T1000 (cell line): ENCODE results near the gene CLTB.
"Not testable (repeated sequence)": the region's sequence is repeated elsewhere in the genome, so short reads cannot be mapped to it uniquely, and the experiment has no call there.

Experiments
- DNase-seq: peaks from one replicate; lab custom pipeline; 2025; ENCODE audit warnings: mixed read lengths; lab: John Stamatoyannopoulos, UW

The CLTB gene, protein sequence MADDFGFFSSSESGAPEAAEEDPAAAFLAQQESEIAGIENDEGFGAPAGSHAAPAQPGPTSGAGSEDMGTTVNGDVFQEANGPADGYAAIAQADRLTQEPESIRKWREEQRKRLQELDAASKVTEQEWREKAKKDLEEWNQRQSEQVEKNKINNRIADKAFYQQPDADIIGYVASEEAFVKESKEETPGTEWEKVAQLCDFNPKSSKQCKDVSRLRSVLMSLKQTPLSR

DNA sequence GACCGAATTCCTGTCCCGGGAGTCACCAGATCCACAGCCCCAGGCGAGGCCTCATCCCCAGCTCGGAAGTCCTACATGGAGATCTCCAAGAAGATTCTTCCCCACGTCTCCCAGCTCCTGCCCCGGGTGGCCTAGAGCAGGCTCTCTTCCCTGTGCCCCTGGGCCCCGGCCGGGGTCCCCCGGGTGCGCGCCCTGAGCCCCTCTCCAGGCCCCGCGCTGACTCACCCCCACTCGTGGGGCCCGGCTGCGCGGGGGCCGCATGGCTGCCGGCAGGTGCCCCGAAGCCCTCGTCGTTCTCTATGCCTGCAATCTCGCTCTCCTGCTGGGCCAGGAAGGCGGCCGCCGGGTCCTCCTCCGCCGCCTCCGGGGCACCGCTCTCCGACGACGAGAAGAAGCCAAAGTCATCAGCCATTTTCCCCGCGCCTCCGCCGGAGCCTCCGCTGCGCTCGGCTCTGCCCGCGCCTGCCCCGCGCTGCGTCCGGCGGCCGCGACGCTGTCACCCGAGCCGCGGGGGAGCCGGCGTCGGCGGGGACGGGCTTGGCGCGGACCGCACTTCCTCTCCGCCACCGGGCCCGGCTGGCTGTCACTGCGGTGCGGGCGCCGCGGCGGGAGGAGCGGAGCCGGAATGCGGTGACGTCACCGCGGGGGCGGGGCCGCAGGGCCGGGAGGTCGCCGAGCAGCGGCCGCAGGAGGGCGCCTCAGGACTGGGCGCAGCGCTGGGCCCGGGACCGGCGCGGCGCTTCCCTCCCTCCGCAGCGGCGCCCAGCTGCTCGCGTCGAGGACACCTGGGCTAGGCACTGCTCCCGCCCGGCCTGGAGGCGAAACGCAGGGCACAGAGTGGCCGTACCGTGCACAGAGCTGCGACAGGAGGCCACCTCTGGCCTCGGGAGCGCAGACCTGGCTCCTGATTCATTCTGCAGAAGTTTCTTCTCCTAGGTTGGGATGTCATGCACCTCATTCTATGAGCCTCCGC lies at the start of gene CLTB:
CLTB (minus strand) TSS at position 588 of the 973 bp plus-strand sequence; CDS start at position 412, 176 bp downstream.
- DNase-seq = peak; percentile 75

DNA sequence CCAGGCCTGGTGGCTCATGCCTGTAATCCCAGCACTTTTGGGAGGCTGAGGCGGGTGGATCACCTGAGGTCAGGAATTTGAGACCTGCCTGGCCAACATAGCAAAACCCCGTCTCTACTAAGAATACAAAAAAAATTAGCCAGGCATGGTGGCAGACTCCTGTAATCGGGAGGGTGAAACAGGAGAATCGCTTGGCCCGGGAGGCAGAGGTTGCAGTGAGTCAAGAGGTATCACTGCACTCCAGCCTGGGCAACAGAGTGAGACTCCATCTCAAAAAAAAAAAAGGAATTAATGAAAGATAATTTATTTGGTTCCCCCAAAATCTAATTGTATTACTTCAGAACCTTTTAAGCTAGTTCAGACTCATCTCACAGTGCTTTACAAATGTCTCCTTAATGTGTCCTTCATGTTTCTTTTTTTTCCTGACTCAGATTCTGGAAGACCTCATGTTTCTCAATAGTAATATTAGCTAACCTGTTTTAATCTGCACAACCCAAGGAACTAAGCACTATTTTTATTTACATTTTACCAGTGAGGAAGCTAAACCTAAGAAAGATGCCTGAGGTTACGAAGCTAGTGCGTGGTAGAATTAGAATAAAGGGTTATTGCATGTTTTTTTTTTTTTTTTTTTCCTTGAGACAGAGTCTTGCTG lies 46.9 kb upstream of the CLTB start:
- DNase-seq = no peak

DNA sequence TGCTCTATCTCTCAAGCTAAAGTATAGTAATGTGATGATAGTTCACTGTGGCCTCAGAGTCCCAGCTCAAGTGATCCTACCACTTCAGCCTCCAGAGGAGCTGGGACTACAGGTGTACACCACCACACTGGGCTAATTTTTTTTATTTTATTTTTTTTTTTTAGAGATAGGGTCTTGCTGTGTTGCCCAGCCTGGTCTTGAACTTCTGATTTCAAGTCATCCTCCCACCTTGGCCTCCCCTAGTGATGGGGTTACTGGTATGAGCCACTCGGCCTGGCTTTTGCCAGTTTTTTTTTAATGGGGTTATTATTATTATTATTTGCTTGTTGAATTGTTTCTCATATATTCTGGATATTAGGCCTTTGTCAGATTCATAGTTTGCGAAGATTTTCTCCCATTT lies 45.0 kb upstream of the CLTB start:
- no peak for DNase-seq

DNA sequence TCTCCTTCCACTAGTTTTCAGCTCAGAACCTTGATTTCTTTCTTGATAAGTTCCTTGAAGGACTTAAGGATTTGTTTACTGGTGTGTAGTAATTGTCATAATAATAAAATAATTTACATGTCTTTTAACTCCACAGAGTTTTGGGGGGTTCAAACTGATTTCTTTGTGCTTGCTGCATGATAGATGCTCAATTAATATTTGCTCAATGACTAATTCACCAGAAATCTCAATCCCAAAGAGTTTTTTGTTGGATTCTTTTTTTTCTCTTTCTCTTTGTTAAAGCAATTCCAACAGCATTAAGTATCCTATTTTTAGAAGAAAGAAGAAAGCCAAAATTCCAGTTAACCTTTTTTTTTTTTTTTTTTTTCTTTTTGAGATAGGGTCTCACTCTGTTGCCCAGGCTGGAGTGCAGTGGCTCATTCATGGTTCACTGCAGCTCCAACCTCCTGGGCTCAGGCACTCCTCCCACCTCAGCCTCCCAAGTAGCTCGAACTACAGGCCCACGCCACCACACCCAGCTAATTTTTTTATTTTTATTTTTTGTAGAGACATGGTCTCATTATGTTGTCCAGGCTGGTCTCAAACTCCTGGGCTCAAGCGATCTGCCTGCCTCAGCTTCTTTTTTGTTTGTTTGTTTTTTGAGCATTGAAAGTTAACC lies 42.7 kb upstream of the CLTB start:
- DNase-seq = no peak

DNA sequence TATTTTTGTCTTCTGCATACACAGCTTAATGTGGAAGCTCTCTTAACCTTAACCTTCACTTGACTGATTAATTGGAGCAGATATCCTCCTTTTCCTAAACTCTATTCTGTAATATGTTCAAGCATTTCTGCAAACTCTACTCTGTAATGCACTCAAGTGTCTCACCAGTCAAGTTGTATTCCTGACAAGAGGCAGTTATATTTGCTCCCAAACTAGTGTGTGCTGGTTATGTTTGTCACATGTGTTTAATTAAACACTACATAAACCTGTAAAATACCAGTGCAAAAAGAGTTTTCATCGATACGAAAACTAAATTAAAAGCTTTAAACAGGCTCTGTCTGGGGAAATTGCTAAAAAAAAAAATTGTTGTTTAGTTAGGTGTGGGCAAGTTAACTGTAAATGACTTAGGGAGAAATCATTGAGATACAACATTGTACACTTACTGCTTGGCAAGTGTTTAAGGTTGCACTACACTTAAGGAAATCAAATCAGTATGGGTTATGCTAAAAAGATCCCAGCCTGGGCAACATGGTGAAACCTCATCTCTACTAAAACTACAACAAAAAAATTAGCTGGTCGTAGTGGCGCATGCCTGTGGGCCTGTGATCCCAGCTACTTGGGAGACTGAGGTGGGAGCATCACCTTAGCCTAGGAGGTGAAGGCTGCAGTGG lies 38.5 kb upstream of the CLTB start:
- no peak for DNase-seq

DNA sequence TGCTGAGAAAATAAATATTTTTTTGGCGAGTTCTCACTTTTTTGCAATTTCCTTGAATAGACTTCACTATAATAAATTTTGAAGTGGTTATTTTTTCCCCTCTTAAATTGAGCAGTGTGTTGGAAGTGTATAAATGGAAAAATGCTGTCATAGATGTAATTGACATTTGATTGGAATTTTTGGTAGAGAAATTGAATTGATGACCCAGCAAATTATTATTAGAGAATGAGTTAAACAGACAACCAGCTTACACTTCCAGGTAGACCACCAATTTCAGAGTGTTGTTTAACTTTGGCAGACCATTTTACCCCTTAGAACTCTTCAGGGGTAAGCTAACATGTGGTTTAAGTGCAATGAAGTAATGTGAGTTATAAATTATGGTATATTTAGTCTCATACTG lies 33.7 kb upstream of the CLTB start:
- DNase-seq = no peak

DNA sequence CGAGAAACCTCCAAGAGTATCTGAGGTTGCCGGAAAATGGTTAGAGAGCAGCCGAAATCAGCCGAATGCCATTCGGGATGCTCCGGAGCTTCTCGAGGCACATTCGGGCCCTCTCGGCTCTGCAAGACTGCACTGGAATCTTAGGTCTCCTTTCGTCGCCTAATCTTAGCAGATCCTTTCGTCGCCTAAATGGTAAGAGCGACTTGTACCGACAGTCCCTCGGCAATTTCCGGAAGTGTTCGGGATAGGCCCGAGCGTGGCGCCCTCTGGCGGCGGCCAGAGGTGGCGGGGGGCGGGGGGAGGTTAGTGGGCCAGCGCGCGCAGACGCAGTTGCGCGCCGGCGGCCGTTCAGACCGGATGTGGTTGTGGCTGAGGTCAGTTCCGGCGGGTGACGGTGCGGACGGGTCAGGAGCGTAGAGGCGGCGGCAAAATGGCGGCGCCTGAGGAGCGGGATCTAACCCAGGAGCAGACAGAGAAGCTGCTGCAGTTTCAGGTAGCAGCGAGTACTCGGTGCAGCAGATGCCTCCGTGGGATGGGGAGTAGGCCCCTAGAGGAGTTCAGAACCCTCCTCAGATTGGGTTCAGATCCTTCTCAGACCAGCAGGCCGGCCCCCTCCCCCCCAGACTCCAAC lies 31.8 kb upstream of the CLTB start, which contains the start of gene FAF2:
FAF2 (plus strand) TSS at position 408 of the 631 bp plus-strand sequence; CDS start at position 431, 23 bp downstream.
- peak; percentile 97 for DNase-seq

DNA sequence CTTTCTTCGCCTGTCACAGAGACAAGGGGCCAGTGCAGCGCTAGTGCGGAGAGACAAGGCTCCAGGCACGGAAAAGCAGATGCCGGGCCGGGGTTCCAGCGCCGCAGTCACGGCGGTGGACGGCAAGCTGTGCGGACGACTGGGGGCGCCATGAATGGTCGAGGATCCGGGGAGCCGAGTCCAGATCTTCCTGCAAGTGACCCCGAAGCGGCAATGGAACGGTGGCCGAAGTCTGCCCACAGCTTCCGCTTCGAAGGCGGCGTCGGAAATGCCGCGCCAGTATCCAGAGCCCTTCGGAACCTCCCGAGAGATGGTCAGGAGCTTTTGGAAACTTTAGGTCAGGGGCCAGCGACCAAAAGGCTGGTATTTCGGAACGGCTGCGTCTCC lies 31.2 kb upstream of the CLTB start:
- no peak for DNase-seq

DNA sequence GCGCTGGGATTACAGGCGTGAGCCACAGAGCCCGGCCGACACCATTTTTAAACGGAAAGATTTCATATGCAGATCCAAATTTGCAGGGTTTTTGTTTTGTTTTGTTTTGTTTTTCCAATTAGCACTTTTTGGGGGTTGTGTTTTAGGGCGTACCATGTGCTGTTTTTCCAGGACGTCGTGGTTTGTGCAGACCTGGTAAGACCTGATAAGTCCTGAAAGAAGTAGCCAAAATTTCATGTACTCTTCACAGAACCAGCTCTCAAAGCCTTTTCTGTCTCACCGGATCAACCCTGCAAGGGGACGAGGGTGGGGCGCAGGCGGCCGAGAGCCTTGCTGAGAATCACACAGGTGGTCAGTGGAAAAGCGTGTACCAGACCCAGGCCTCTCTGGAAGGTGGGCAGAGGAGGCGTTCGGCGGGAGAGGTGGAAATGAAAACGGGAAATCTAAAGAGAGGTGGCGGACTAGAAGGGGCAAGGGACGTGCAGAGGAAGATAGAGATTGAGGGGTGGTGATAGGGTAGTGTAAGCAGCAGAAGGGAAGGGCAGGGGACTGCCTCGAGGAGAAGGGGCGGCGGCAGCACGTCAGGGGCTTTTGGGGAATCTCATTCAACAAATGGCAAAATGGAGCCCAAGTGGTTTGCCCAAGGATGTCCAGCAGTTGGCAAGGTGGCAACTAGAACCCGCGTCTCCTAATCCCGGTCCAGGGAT lies 30.7 kb upstream of the CLTB start:
- DNase-seq = no peak

DNA sequence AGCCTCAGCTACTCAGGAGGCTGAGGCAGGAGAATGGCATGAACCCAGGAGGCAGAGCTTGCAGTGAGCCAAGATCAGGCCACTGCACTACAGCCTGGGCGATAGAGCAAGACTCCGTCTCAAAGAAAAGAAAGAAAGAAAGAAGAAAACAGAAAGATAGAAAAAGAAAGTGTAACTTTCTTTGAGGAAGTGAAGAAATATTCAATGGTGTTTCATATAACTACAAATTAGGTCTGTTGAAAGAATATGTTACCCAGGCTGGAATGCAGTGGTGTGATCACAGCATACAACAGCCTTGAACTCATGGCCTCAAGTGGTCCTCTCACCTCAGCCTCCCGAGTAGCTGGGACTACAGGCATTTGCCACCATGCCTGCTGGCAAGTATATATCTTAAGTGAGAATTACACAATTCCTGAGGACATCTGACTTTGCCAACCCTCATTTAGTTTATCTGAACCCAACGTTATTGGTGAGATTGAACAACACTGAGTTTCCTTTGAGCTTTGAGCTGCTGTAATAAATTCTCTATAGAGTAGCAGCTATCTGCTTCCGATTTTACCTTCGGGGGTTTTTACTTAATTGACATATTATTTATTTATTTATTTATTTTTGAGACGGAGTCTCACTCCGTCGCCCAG lies 29.8 kb upstream of the CLTB start:
- no peak for DNase-seq

DNA sequence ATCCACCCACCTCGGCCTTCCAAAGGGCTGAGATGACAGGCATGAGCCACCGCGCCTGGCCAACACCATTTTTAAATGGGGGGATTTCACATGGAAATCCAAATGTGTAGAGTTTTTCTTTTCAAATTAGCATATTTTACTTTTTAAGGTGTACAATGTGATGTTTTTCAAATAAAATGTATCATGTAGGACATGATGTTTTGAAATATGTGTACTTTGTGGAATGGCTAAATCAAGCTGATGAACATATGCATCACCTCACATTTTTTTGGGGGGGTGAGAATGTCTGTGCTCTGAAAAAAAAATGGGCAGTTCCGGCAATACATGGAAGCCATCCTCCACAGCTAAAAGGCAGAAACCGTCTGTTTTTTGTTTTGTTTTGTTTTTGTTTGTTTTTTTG lies 28.4 kb upstream of the CLTB start:
- DNase-seq = no peak

DNA sequence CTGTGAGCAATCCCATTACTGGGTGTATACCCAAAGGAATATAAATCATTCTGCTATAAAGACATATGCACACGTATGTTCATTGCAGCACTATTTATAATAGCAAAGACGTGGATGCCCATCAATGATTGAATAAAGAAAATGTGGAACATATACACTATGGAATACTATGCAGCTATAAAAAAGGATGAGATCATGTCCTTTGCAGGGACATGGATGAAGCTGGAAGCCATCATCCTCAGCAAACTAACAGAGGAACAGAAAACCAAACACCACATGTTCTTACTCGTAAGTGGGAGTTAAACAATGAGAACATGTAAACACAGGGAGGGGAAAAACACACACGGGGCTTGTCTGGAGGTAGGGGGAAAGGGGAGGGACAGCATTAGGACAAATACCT lies 26.6 kb upstream of the CLTB start:
- not testable (repeated sequence) for DNase-seq

DNA sequence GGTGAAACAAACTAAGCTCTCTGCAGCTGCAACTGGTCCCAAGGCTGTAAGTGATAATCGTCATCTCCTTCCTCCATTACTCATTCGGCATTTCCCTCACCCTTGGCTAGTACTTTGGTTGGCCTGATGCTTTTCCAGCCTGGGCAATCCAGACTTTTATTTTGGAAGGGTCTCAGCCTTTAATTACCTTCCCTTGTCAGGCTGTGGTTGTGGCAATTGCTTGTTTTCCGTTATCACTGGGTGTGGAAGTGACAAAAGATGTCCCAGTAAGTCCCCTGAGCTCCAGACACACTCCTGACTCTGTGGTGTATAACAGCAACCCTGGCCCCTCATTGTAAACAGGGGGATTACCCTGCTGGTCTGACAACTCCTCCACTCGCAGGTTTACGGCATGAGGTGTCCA lies 25.6 kb upstream of the CLTB start:
- DNase-seq = no peak

DNA sequence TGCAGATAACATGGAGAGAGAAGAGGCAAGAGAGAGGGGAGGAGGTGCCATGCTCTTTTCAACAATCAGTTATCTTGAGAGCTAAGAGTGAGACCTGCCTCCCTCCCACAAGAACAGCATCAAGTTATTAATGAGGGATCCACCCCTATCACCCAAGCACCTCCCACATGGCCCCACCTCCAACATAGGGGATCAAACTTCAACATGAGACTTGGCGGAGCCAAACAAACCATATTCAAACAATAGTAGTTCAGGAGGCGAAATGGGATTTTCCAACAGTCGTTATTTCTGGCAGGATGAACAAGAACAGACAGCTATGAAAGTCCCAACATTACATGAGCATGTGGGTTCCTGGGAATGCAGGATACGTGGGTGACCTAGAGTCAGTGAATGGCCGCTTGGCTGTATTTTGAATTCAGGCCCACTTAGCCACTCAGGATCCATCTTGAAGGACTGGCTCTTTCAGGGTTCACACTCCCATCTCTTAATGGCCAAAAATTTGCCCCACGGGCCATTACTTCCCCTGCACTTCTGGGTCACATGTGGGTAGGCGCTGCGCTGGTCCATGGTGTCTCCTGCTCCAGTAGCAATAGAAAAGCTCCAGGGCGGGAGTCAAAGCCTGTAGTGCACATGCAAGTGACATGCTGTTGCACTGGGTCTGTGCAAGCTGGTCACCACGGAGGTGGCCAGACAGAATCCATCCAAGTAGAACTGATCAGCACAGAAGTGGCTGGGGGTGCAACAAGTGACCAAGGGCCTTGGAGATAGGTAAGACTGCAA lies 24.8 kb upstream of the CLTB start:
- no peak for DNase-seq

DNA sequence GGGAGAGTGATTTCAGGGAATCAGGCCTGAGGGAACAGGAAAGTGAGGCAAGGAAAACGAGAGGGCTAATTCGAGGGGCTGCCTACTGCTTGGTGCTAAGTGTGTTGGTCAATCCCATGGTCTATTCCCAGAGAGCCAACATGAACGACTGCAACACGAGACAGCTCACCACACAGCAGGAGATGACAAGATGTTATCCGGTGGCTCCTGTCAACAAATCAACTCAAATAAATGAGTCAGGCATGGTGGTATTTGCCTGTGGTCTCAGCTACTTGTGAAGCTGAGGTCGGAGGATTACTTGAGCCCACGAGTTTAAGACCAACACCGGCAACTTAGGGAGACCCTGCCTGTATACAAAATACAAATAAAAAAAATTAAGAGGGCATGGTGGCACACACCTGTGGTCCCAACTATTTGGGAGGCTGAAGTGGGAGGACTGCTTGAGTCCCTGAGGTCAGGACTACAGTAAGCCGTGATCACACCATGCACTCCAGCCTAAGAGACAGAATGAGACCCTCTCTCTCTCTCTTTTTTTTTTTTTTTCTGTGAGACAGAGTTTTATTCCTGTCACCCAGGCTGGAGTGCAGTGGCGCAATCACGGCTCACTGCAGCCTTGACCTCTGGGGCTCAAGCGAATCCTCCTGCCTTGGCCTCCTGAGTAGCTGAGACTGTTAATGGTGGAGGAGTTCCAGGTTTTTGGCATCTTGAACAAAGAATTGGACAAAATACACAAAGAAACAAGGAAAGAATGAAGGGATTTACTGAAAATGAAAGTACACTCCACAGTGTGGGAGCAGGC lies 22.8 kb upstream of the CLTB start:
- DNase-seq = no peak

DNA sequence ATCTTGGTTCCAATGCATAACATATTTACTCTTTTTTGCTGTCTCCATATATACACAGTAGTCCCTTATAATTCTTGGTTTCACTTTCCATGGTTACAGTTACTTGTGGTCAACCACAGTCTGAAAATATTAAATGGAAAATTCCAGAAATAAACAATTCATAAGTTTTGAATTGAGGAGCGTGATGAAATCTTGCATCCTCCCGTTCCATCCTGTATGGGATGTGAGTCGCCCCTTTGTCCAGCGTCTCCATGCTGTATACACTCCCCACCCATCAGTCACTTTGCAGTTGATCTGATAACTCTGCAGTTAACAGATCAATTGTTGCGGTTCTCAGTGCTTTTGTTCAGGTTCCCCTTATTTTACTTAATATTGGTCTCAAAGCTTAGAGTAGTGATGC lies 20.3 kb upstream of the CLTB start:
- DNase-seq = no peak

DNA sequence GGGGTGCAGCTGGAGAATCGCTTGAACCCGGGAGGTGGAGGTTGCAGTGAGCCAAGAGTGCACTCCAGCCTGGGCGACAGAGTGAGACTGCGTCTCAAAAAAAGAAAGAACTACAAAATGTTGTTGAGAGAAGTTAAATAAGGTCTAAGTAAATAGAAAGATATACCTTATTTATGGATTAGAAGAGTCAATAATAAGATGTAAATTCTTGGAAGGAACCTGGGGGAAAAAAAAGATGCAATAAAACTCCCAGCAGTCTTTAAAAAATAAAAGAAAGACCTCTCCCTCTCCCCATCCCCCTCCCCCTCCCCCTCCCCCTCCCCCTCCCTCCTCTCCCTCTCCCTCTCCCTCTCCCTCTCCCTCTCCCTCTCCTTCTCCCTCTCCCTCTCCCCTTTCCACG lies 16.4 kb upstream of the CLTB start:
- DNase-seq = no peak

DNA sequence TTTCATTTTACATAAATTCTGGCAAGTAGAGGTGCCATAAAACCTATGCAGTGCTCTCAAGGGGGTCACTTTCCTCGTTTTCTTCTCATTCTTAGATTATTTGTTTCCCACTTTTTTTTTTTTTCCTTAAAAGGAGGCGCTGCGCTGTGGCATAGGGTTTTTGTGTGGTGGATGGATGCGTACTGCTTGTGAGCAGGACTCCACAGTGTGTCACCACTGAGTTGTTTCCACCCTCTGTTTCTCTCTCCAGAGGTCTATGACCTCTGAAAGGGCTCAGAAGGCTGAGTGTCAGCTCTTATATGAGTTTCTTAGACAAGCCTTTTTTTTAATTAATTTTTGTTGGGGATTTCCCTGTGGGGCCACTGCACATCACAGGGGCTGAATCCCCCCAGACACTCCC lies 13.6 kb upstream of the CLTB start:
- no peak for DNase-seq
